Measurements from ENCODE around the gene UMAD1.
A peak's percentile ranks its signal among the peaks of the same experiment; 100 is the strongest.
"Not testable (repeated sequence)": the region's sequence is repeated elsewhere in the genome, so short reads cannot be mapped to it uniquely, and the experiment has no call there.

Gene UMAD1

DNA sequence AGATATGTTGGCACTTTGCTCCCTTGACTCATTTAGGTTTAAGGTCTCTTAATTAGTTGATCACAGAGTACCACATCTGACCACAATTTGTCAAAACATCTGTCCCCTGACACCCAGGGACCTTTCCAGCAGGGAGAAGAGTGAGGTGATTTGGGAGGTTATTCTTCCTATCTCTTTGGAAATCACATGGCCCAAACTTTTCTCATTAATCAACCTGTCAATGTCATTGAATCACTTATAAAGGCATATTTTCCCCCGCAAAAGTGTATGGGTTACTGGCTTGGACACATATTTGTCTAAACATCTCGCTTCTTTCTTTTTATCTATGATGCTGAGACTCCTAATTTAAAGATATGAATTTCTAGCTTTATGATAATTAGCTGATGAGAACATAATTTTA, 170.3 kb downstream of the UMAD1 start:
- H3K4me3 ChIP-seq (ENCODE audit: low read depth, low read length) = no peak overlapping the region
- DNase-seq (ENCODE audit: low read depth) = no peak
- no peak for TF ChIP-seq CTCF (conservative IDR thresholded peaks at IDR 0.05; ENCODE audit: low read depth, low read length)

DNA sequence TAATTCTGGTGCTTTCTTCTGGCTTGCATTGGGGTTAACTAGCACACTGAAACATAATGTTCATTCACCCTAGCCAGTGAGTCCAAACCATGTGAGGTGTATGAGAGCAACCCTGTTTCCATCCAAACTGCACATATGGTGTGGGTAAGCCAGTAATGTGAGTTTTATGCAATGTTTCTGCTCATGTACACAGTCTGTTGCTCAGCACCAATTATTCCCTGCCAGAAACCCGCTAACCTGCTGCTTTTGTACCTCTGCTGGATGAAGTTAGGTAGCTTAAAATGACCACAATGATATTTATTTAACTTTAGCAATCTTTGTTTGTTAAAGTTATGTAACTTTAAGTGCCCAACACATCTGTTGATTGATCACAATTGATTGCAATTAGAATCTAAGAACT, 171.6 kb downstream of the UMAD1 start:
- no peak for TF ChIP-seq CTCF (conservative IDR thresholded peaks at IDR 0.05; ENCODE audit: low read depth, low read length)
- peak; percentile 38 for DNase-seq (ENCODE audit: low read depth)
- no peak overlapping the region for H3K4me3 ChIP-seq (ENCODE audit: low read depth, low read length)

GRCh38 chr7:7815395-7815794, 174.8 kb downstream of the UMAD1 start:
- no peak for TF ChIP-seq CTCF (conservative IDR thresholded peaks at IDR 0.05; ENCODE audit: low read depth, low read length)
- no peak for DNase-seq (ENCODE audit: low read depth)
- no peak overlapping the region for H3K4me3 ChIP-seq (ENCODE audit: low read depth, low read length)

- no peak overlapping the region for H3K4me3 ChIP-seq (ENCODE audit: low read depth, low read length)
These were observed 175.5 kb downstream of the UMAD1 start for GRCh38 chr7:7816084-7816483.

GRCh38 chr7:7816816-7817536, 176.4 kb downstream of the UMAD1 start:
- no peak for DNase-seq (ENCODE audit: low read depth)
- H3K4me3 ChIP-seq (ENCODE audit: low read depth, low read length) = no peak overlapping the region
- no peak for TF ChIP-seq CTCF (conservative IDR thresholded peaks at IDR 0.05; ENCODE audit: low read depth, low read length)

More at GRCh38 chr7:7816084-7816483, 175.5 kb downstream of the UMAD1 start:
- no peak for TF ChIP-seq CTCF (conservative IDR thresholded peaks at IDR 0.05; ENCODE audit: low read depth, low read length)
- DNase-seq (ENCODE audit: low read depth) = no peak

DNA sequence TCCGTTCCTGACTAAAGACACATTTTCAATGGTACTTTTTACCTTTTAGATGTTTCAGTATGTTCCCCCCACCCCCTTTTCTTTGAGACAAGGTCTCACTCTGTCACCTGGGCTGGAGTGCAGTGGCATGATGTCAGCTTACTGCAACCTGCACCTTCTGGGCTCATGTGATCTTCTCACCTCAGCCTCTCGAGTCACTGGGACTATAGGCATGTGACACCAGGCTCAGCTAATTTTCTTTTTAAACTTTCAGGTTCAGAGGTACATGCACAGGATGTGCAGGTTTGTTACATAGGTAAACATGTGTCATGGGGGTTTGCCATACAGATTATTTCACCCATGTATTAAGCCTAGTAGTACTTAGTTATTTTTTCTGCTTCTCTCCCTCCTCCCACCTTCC, 177.2 kb downstream of the UMAD1 start:
- TF ChIP-seq CTCF (conservative IDR thresholded peaks at IDR 0.05; ENCODE audit: low read depth, low read length) = no peak
- no peak for DNase-seq (ENCODE audit: low read depth)

DNA sequence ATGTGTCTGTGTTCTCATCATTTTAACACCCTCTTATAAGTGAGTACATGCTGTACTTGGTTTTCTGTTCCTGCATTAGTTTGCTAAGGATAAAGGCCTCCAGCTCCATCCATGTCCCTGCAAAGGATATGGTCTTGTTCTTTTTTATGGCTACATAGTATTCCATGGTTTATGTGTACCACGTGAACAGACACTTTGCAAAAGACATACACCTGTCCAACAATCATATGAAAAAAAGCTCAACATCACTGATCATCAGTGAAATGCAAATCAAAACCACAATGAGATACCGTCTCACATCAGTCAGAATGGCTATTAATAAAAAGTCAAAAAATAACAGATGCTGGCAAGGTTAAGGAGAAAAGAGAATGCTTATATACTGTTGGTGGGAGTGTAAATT, 177.6 kb downstream of the UMAD1 start:
- H3K4me3 ChIP-seq (ENCODE audit: low read depth, low read length); DNase-seq (ENCODE audit: low read depth): not testable (repeated sequence)

More for the DNA sequence above, 177.2 kb downstream of the UMAD1 start:
- no peak overlapping the region for H3K4me3 ChIP-seq (ENCODE audit: low read depth, low read length)

Measured in choroid plexus epithelial cell (primary cell).